Lung (tissue), 12 donors: ENCODE measurements around the gene PODNL1. TPM values are rescaled to one million over a fixed set of nuclear protein-coding genes. Genes with fewer than 3 reads are reported as not detected.

Source experiments
- ATAC-seq: fragments of 200-7000 bp; cut with Tn5 transposase; one replicate; pipeline ENCODE4 v1.9.1; 2020; ENCODE audit warnings: moderate number of reproducible peaks; ENCODE audit not compliant: insufficient read depth, low FRiP score
- DNase-seq, 3 donors: peaks; one replicate each; pipeline ENCODE4 v3.0.0-alpha.2; 2013 to 2017
- H3K27ac ChIP-seq, 2 donors: one replicate each; pipeline ENCODE4 v1.5.1; 2013; ENCODE audit warnings: mild to moderate bottlenecking in 2 of 2, moderate library complexity in 2 of 2, control low read depth in 1 of 2, inconsistent platforms in 1 of 2, low read depth in 1 of 2, low read length in 1 of 2
- H3K27me3 ChIP-seq, 3 donors: one replicate each; pipeline ENCODE4 v1.5.1; 2013; ENCODE audit warnings: low read length in 2 of 3; ENCODE audit not compliant: control insufficient read depth in 3 of 3, insufficient read depth in 3 of 3
- H3K36me3 ChIP-seq, 4 donors: one replicate each; pipeline ENCODE4 v1.5.1; 2013; ENCODE audit warnings: low read length in 4 of 4, mild to moderate bottlenecking in 1 of 4, moderate library complexity in 1 of 4; ENCODE audit not compliant: control insufficient read depth in 4 of 4, insufficient read depth in 4 of 4
- H3K4me1 ChIP-seq, 5 donors: one replicate each; pipeline ENCODE4 v1.5.1; 2013; ENCODE audit warnings: low read length in 5 of 5, mild to moderate bottlenecking in 2 of 5, moderate library complexity in 1 of 5; ENCODE audit not compliant: control insufficient read depth in 5 of 5, insufficient read depth in 5 of 5
- H3K4me3 ChIP-seq: one replicate; pipeline ENCODE4 v1.5.1; 2013; ENCODE audit warnings: mild to moderate bottlenecking, control low read depth, moderate library complexity
- H3K9ac ChIP-seq, 2 donors: one replicate each; pipeline ENCODE4 v1.5.1; 2013; ENCODE audit warnings: low read length in 2 of 2, control low read depth in 1 of 2; ENCODE audit not compliant: insufficient read depth in 1 of 2
- H3K9me3 ChIP-seq, 4 donors: one replicate each; pipeline ENCODE4 v1.5.1; 2013; ENCODE audit warnings: low read length in 3 of 4, mild to moderate bottlenecking in 1 of 4, moderate library complexity in 1 of 4; ENCODE audit not compliant: control insufficient read depth in 4 of 4, insufficient read depth in 3 of 4
- WGBS, 2 donors: extraction: QIAGEN DNeasy Blood & Tissue Kit; methylation state at CpG; one replicate each; pipeline ENCODE4 v1.1.7; 2013; 5-methylcytosine and 5-hydroxymethylcytosine counted together
- polyA plus RNA-seq, 2 donors: library from polyadenylated mRNA; stranded (reverse); fragments of 200-250 nt; gene quantifications; one replicate each; pipeline ENCODE4 v1.2.1, GENCODE V29; 2013
- total RNA-seq, 2 donors: library from RNA; depleted of rRNA in 1 of 2; stranded (reverse); fragments of >200 nt in 1 of 2; gene quantifications; one replicate each; pipeline ENCODE4 v1.2.1, GENCODE V29; 2014 to 2021
- TF ChIP-seq, protein P1 (sequence below): IDR thresholded peaks from 2 replicates; pipeline ENCODE4 v1.5.1; 2012; ENCODE audit warnings: mild to moderate bottlenecking; ENCODE audit errors: control extremely low read depth, extremely low read depth
- donor health status: control.
- donor health status: control.
- donor health status: Bipolar disorder and iron deficiency.
- donor health status: healthy.
- donor health status: DM: yes; HTN: yes; CAD: no.

PODNL1 gene
- total and polyA plus RNA-seq, 4 donors, result 0.55 to 6.4 (median 0.92) TPM

GRCh38 chr19:13981467-13981866 lies 43.2 kb upstream of the PODNL1 start:
- Histone ChIP-seq H3K27me3 (no peaks in the 10 kb centered on the region), H3K4me1 (peaks cover 0 to 18% (median 8%) of the 10 kb centered on the region in 5 donors), H3K9me3 (no peaks in the 10 kb centered on the region), H3K9ac (no peak overlapping the region), H3K27ac (no peak overlapping the region), H3K36me3 (peaks cover 0 to 21% (median 7%) of the 10 kb centered on the region in 4 donors), H3K4me3 (no peak overlapping the region)
- TF ChIP-seq, protein P1, sequence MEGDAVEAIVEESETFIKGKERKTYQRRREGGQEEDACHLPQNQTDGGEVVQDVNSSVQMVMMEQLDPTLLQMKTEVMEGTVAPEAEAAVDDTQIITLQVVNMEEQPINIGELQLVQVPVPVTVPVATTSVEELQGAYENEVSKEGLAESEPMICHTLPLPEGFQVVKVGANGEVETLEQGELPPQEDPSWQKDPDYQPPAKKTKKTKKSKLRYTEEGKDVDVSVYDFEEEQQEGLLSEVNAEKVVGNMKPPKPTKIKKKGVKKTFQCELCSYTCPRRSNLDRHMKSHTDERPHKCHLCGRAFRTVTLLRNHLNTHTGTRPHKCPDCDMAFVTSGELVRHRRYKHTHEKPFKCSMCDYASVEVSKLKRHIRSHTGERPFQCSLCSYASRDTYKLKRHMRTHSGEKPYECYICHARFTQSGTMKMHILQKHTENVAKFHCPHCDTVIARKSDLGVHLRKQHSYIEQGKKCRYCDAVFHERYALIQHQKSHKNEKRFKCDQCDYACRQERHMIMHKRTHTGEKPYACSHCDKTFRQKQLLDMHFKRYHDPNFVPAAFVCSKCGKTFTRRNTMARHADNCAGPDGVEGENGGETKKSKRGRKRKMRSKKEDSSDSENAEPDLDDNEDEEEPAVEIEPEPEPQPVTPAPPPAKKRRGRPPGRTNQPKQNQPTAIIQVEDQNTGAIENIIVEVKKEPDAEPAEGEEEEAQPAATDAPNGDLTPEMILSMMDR, result no peak
- WGBS, 2 donors, result 71 to 83% methylated on average over 9 of the region's 9 CpGs
- no peak for DNase-seq
- no peak for ATAC-seq

- DNase-seq (no peak), ATAC-seq (no peak)
- H3K9ac ChIP-seq, result no peak overlapping the region
- H3K27ac ChIP-seq, result no peak overlapping the region
- H3K4me3 ChIP-seq, result no peak overlapping the region
- no peaks in the 10 kb centered on the region for H3K27me3 ChIP-seq
- WGBS, 2 donors, result 94% methylated on average over 5 of the region's 5 CpGs
- no peaks in the 10 kb centered on the region for H3K9me3 ChIP-seq
- TF ChIP-seq, protein P1, result no peak
- peaks cover 0 to 24% (median 7%) of the 10 kb centered on the region in 4 donors for H3K36me3 ChIP-seq
- H3K4me1 ChIP-seq, result peaks cover 0 to 14% (median 8%) of the 10 kb centered on the region in 5 donors
Measured at GRCh38 chr19:13981021-13981420, 42.8 kb upstream of the PODNL1 start.

DNA sequence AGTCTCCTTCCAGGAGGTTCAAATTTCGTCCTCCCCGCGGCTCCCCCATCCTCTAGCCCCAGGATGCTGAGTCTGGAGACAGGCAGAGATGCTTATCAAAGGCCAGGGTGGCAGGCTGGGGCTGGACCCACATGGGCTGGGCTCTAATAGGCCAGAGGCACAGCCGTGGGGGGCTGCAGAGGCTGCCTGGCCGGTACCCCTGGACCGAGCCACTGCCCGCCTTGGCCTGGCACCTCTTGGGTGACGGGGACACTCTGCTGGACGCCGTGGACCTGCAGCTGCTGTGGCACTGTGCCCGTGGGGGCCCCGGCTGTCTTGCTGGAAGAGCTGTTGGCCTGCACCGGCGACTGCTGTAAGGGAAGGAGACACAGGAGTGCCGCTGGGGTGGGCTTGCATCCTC lies 42.1 kb upstream of the PODNL1 start:
- no peaks in the 10 kb centered on the region for H3K27me3 ChIP-seq
- WGBS, 2 donors, result 95 to 98% methylated on average over 15 of the region's 15 CpGs
- peaks cover 0 to 26% (median 7%) of the 10 kb centered on the region in 4 donors for H3K36me3 ChIP-seq
- ATAC-seq (no peak), DNase-seq (no peak)
- no peak overlapping the region for H3K4me3 ChIP-seq
- H3K9ac ChIP-seq, result no peak overlapping the region
- H3K9me3 ChIP-seq, result no peaks in the 10 kb centered on the region
- H3K27ac ChIP-seq, result no peak overlapping the region
- H3K4me1 ChIP-seq, result peaks cover 0 to 13% (median 7%) of the 10 kb centered on the region in 5 donors
- TF ChIP-seq, protein P1, result no peak

DNA sequence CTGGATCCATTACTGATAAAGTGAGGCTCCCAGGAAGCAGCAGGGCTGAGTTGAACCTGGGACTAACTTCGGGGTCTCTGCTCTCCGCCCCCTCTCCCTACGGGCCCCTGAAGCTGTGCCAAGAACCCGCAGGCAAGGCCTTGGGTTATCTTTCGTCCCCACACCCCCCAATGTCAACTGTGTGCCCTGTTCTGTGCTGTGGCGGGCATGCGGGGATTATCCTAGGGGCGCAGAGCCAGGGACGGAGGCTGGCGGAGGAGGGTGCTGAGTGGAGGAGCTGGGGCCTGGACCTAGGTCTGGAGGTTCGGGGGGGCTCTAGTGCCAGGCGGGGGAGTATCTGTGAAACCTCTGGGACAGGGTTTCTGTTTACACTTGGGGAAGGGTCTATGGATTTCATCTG lies 41.5 kb upstream of the PODNL1 start:
- Histone ChIP-seq H3K9ac (no peak overlapping the region), H3K27me3 (no peaks in the 10 kb centered on the region), H3K9me3 (no peaks in the 10 kb centered on the region), H3K27ac (peak overlapping the region in 1 of 2 donors; percentile 74), H3K4me3 (no peak overlapping the region), H3K36me3 (peaks cover 0 to 26% (median 7%) of the 10 kb centered on the region in 4 donors), H3K4me1 (peaks cover 0 to 13% (median 7%) of the 10 kb centered on the region in 5 donors)
- TF ChIP-seq, protein P1, result no peak
- no peak for DNase-seq
- WGBS, 2 donors, result 63 to 76% methylated on average over 10 to 12 of the region's 12 CpGs
- ATAC-seq, result no peak
